HL-60 (cell line): ENCODE measurements around the gene ADAM19.

Source experiments
- CTCF ChIP-seq: IDR thresholded peaks from one replicate; pipeline ENCODE4 v1.5.1; 2011; ENCODE audit warnings: low read length, control low read depth, inconsistent platforms; ENCODE audit not compliant: insufficient read depth
- POLR2AphosphoS5 ChIP-seq: IDR thresholded peaks from 2 replicates; pipeline ENCODE4 v1.6.1; 2012; ENCODE audit warnings: low read depth
- SPI1 ChIP-seq: IDR thresholded peaks from 2 replicates; pipeline ENCODE4 v1.6.1; 2012; ENCODE audit warnings: low read depth, mild to moderate bottlenecking, borderline replicate concordance

GRCh38 chr5:157477814-157478494 lies 97.6 kb downstream of the ADAM19 start:
- TF ChIP-seq CTCF (no peak), SPI1 (no peak), POLR2AphosphoS5 (no peak)
